ENCODE measurements around the gene OLFM1. TPM values are rescaled to one million over a fixed set of nuclear protein-coding genes. Genes with fewer than 3 reads are reported as not detected.

Gene OLFM1
- total RNA-seq, 4 donors from 2014 or later = 8.5 to 73.9 (median 19.1) TPM

DNA sequence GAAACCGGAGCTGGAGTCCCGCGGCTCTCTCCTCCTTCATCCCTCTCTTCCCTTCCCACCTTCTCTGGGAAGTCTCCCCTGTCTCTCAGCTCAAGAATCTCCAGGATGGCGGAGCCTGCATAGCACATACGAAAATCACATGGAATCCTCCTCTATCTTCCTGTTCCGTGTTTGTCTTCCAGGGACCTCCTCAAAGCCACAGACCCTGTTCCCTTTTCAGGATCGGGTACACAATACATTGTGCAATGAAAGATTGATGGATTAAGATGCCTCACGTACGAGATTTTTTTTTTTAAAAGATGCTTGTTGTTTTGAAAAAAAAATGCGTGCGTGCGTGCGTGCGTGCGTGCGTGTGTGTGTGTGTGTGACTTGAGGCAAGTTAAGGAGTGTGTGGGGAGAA lies 46.6 kb upstream of the OLFM1 start:
- intact Hi-C loops (cut with DNase I; ENCODE audit: low total_unique reads) = no loop called here
- H3K4me1 ChIP-seq = no peaks in the 10 kb centered on the region
- H3K27me3 ChIP-seq = no peaks in the 10 kb centered on the region
- TF ChIP-seq POLR2A (IDR thresholded peaks at IDR 0.05) = no peak
- TF ChIP-seq, protein P1, sequence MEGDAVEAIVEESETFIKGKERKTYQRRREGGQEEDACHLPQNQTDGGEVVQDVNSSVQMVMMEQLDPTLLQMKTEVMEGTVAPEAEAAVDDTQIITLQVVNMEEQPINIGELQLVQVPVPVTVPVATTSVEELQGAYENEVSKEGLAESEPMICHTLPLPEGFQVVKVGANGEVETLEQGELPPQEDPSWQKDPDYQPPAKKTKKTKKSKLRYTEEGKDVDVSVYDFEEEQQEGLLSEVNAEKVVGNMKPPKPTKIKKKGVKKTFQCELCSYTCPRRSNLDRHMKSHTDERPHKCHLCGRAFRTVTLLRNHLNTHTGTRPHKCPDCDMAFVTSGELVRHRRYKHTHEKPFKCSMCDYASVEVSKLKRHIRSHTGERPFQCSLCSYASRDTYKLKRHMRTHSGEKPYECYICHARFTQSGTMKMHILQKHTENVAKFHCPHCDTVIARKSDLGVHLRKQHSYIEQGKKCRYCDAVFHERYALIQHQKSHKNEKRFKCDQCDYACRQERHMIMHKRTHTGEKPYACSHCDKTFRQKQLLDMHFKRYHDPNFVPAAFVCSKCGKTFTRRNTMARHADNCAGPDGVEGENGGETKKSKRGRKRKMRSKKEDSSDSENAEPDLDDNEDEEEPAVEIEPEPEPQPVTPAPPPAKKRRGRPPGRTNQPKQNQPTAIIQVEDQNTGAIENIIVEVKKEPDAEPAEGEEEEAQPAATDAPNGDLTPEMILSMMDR (IDR thresholded peaks at IDR 0.05) = no peak
- H3K9me3 ChIP-seq = no peaks in the 10 kb centered on the region
- H3K36me3 ChIP-seq = no peaks in the 10 kb centered on the region
- no peak overlapping the region for H3K27ac ChIP-seq
- H3K4me3 ChIP-seq = no peak overlapping the region
- no peak for DNase-seq

DNA sequence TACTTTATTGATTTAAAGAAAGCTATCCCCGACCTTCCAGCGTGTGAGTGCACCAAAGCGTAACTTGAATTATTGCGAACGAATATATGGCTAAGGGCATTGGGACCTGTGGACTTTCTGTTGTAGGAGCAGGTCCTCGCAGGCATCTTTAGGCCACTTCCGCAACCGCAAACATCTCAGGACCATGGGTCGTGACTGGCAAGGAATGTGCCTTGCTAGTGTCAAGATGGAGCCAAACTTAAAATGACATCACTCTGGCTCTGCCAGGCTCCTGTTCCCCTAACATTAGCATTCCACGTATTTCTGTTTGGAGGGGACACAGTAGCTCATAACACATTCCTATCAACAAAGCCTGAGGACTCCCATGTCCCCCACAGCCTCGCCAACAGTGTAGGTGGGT lies 44.1 kb upstream of the OLFM1 start:
- TF ChIP-seq, protein P1 (IDR thresholded peaks at IDR 0.05) = no peak
- no peak for TF ChIP-seq POLR2A (IDR thresholded peaks at IDR 0.05)
- H3K36me3 ChIP-seq = no peaks in the 10 kb centered on the region
- H3K4me1 ChIP-seq = no peaks in the 10 kb centered on the region
- H3K27me3 ChIP-seq = no peaks in the 10 kb centered on the region
- H3K9me3 ChIP-seq = no peaks in the 10 kb centered on the region
- H3K27ac ChIP-seq = no peak overlapping the region
- H3K4me3 ChIP-seq = no peak overlapping the region
- intact Hi-C loops (cut with DNase I; ENCODE audit: low total_unique reads) = no loop called here
- DNase-seq = no peak

DNA sequence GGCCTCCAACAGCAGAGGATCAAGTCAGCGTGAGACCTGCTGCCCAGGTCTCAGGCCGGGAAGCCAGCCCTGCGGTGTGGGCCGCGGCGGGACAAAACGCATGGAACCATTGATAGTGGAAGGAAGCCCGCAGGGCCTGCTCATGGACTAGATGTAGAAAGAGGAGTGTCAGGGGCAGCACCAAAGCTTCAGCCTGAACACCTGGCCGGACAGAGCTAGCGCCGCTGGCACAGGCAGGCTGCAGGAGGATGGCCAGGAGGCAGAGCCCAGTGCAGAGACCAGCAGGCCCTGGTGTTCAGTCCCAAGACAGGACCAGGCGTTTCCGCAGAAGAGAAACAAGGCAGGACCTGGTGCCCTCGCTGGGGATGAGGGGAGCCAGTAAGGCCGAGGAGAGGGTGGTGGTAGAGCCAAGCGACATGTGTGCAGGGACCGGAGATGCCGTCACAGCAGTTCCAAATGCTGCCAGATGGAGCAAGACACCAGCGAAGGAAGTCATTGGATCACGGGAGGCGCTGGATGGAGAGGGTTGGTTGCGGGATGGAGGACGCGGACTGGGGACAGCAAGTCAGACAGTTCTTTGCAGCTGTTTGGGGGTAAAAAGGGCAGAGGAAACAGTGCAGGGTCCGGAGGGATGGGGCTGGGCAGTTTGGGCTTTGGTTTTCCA lies 42.1 kb upstream of the OLFM1 start:
- Histone ChIP-seq H3K4me1 (no peaks in the 10 kb centered on the region), H3K9me3 (no peaks in the 10 kb centered on the region), H3K27me3 (no peaks in the 10 kb centered on the region), H3K36me3 (no peaks in the 10 kb centered on the region), H3K27ac (no peak overlapping the region), H3K4me3 (no peak overlapping the region)
- DNase-seq = no peak
- TF ChIP-seq, protein P1 (IDR thresholded peaks at IDR 0.05) = no peak
- no peak for TF ChIP-seq POLR2A (IDR thresholded peaks at IDR 0.05)
- intact Hi-C loops (cut with DNase I; ENCODE audit: low total_unique reads) = no loop called here

DNA sequence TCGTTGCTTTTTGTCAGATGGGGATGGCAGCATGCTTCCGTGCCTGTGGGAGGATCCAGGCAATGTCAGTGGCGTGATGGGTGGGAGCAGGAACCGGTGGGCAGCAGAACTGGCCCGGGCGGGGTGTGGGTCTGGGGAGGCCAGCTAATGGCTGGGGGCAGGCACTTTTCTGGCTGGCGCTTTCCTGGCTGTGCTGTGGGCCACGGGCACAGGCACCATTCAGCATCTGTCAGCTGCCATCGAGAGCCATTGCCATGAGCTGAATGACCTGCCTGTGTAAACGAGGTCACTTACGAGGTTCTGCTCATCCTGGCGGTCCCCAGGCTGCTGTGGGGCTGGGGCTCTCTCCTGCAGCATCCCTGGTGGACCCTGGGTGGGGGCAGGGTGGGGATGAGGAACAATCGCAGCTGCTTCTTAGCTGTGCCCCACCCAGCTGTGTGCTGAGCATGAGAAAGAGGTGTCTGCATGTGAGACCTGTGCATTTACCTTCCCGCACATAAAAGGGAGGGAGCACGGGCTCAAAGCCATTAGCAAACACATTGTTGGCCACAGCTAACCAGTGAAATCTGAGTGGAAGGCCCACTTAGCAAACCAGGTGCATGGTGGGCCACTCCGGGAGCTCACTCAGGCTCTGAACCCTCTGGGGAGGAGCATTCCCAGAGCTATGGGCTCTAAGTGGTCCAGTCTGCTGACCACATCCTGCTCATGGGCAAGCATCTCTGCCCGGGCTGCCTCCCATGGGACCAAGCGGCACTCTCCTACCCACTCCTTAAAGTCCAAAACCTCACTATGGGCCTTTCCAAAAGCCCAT lies 41.3 kb upstream of the OLFM1 start:
- Histone ChIP-seq H3K27me3 (no peaks in the 10 kb centered on the region), H3K4me1 (no peaks in the 10 kb centered on the region), H3K9me3 (no peaks in the 10 kb centered on the region), H3K36me3 (no peaks in the 10 kb centered on the region), H3K27ac (no peak overlapping the region), H3K4me3 (no peak overlapping the region)
- no peak for DNase-seq
- no peak for TF ChIP-seq POLR2A (IDR thresholded peaks at IDR 0.05)
- TF ChIP-seq, protein P1 (IDR thresholded peaks at IDR 0.05) = no peak
- intact Hi-C loops (cut with DNase I; ENCODE audit: low total_unique reads) = no loop called here

DNA sequence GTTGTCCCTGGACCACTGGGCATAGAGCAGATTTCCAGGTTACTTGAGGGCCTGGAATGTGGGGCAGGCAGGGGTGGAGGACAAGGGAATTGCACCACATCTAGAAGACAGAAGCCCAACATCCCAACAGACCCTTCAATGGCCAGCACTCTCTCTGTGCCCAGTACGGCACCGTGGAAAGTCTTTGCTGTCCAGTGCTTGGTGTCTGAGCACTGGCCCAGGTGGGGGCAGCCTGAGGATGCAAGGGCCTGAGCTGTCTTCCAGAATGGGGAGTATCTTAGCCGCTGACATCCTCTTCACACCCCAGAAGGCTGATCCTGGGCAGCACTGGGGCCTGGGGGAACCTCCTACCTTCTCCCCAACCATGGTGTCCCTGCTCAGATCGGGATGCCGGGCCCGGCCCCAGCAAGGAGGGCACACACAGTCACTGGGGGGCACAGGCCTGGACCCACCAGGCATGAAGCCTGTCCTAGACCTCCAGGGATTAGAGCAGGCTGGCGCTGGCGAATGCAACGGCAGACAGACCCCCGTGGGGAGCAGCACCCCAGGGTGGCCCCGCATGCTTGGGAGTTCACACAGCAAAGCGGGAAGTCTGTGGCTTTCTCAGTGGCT lies 40.6 kb upstream of the OLFM1 start:
- no peak overlapping the region for H3K4me3 ChIP-seq
- no peak for DNase-seq
- no peak overlapping the region for H3K27ac ChIP-seq
- no peaks in the 10 kb centered on the region for H3K27me3 ChIP-seq
- H3K36me3 ChIP-seq = no peaks in the 10 kb centered on the region
- TF ChIP-seq, protein P1 (IDR thresholded peaks at IDR 0.05) = no peak
- no peak for TF ChIP-seq POLR2A (IDR thresholded peaks at IDR 0.05)
- no peaks in the 10 kb centered on the region for H3K9me3 ChIP-seq
- no peaks in the 10 kb centered on the region for H3K4me1 ChIP-seq
- intact Hi-C loops (cut with DNase I; ENCODE audit: low total_unique reads) = no loop called here

Data from uterus (tissue), 4 donors.